Stimulated activated naive CD4-positive, alpha-beta T cell treated with Interleukin-2 at 50 U/mL for 16 hours (primary cell): ENCODE results near the gene PEX5.

Source experiments
- DNase-seq: peaks from one replicate; lab custom pipeline; 2025; lab: John Stamatoyannopoulos, UW

Gene PEX5

DNA sequence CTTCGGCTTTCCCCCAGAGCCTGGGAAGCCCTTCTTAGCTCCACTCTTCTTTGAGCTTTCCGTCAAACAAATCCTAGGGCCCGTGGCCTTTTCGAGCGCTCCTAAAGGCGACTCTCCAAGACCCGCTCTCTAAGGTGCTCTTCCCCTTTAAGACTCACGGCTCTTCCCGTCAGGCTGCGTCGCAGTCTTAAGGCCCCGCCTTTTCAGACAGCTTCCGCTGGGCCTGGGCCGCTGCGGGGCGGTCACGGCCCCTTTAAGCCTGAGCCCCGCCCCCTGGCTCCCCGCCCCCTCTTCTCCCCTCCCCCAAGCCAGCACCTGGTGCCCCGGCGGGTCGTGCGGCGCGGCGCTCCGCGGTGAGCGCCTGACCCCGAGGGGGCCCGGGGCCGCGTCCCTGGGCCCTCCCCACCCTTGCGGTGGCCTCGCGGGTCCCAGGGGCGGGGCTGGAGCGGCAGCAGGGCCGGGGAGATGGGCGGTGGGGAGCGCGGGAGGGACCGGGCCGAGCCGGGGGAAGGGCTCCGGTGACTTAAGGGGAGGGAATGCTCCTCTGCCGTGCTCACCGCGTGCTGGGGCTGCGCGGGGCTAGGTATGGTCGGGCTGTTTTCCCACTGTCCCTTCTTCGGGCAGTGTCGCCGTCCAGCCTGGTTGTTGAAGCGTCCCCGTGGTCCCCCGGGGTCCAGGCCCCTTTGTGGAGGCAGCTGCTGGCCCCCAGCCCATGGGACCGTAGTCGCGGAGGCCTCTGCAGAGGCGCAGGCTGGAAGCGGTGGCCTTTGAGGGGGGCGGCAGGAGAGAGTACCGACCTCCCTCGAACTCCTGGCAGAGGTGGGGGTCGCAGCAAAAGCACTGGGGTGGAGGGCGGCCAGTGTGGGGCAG lies at the start of gene PEX5:
PEX5 (plus strand) TSS at position 289 of the 870 bp plus-strand sequence. CDS start 692 bp downstream, outside the sequence.
- DNase-seq = peak; percentile 86

GRCh38 chr12:7141351-7142005 lies 48.0 kb upstream of the PEX5 start:
- no peak for DNase-seq

GRCh38 chr12:7142056-7142644 lies 47.3 kb upstream of the PEX5 start:
- DNase-seq = peak; percentile 48

DNA sequence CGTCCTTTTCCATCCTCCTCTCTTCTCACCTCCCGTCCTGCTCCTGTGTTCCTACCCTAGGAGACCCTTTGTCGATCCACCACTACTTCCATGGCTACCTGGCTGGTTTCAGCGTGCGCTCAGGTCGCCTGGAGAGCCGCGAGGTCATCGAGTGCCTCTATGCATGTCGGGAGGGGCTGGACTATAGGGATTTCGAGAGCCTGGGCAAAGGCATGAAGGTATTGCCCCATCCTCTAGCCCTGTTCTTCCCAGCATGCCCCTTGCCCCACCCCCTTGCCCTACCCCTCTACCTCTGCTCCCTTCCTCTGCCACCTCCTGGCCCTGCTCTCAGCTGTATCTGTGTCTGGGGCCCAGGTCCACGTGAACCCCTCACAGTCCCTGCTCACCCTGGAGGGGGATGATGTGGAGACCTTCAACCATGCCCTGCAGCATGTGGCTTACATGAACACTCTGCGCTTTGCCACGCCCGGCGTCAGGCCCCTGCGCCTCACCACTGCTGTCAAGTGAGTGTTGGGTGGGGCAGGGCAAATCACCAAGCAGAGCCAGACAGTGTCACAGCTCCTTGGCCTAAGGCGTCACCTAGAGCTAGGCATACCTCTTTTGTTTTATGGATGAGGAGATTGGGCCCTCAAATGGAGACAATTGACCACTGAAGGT lies 46.5 kb upstream of the PEX5 start:
- DNase-seq = no peak

DNA sequence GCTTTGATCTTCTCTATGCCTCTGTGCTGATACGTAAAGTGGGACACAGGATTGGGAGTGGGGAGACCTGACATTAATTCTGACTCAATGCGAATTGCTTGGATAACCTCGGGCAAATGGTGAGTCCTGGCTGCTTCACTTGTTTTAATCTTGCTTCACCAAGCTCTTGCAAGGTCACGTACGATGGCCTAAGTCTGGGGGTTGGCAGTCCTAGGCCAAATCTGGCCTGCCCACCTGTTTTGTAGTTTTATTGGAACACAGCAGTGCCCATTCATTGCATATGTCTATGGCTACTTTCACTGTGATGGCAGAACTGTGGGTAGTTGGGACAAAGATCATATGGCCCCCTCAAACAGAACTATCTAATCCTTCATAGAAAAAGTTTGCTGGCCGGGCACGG lies 45.9 kb upstream of the PEX5 start:
- no peak for DNase-seq

DNA sequence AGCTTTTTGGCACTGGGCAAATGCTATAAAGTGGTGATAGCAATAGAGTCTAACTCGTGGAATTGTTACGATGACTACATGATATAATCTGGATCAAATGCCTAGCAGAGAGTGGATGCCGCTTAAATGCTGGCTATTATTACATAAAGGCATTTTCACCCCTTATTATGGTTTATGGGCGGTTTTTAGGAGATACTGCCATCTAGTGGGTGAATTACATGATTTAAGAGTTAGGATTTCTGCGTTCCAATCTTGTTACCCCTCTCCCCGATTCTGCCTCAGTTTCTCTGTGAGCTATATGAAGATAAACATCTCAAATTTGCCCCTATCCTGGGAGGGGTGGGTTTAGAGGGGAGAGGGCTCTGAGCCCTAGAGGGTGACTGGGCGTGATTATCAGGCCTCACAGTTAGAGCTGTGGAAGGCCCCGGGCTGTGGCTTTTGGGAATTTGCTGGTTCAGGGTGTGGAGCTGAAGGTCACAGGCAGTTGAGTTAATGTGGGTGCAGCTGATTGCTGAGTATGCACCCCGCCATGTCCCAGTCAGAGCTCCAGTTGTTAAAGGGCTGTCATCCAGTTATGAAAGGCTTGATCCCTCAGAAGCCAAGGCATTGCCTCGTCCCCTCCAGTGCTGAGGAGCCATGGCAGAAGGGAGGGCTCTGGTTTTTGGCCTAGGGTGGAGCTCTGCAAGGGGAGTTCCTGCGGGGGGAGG lies 44.9 kb upstream of the PEX5 start:
- no peak for DNase-seq

- DNase-seq = no peak
Measured at GRCh38 chr12:7145671-7146070, 43.8 kb upstream of the PEX5 start.

DNA sequence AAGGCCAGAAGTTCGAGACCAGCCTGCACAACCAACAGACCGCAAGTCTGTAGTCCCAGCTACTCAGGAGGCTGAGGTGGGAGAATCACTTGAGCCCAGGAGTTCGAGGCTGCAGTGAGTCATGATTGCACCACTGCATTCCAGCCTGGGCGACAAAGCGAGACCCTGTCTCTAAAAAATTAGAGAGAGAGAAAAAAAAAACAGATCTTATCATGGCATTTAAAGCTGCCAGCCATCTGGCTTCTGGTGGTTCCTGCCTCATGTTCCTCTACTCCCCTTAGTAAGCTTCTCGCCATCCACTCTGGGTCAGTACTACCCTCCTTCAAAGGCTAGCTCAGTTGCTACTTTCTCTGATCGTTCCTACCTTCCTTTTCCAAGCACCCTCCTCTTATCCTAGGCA lies 43.3 kb upstream of the PEX5 start:
- no peak for DNase-seq

DNA sequence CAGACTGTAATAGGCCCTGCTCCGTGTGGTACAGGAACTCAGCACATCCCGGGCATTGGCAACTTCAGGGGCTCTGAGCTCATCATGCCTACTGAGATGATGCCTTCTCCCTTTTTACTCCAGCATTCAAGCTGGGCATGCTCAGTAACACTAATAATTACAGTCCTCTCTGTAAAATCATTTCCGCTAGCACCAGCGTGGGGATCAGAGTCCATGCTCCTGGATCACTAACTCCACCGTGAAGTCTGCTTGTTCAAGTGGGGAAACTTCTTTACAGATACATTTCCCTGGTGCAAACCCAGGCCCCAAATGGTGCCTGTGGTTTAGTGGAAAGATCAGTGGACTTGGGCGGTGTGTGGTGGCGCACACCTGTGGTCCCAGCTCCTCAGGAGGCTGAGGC lies 42.6 kb upstream of the PEX5 start:
- DNase-seq = no peak

GRCh38 chr12:7150356-7150755 lies 39.1 kb upstream of the PEX5 start:
- DNase-seq = no peak

- no peak for DNase-seq
Measured at GRCh38 chr12:7150841-7151240, 38.6 kb upstream of the PEX5 start.

DNA sequence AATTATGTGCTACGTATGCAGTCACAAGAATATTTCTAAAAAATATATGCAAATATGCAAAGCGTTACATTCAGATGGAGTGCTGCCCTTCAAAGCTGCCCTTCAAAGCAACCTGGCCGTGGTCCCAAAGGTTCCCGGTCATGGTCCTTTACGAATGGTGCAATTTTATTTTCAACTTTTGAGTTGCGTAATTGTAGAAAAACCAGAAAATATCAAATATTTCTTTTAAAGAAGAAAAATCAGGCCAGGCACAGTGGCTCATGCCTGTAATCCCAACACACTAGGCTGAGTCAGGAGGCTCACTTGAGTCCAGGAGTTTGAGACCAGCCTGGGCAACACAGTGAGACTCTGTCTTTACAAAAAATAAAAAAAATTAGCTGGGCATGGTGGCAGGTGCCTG lies 38.0 kb upstream of the PEX5 start:
- no peak for DNase-seq

- no peak for DNase-seq
Measured at GRCh38 chr12:7152818-7153217, 36.7 kb upstream of the PEX5 start.

GRCh38 chr12:7154042-7154441 lies 35.4 kb upstream of the PEX5 start:
- DNase-seq = no peak

DNA sequence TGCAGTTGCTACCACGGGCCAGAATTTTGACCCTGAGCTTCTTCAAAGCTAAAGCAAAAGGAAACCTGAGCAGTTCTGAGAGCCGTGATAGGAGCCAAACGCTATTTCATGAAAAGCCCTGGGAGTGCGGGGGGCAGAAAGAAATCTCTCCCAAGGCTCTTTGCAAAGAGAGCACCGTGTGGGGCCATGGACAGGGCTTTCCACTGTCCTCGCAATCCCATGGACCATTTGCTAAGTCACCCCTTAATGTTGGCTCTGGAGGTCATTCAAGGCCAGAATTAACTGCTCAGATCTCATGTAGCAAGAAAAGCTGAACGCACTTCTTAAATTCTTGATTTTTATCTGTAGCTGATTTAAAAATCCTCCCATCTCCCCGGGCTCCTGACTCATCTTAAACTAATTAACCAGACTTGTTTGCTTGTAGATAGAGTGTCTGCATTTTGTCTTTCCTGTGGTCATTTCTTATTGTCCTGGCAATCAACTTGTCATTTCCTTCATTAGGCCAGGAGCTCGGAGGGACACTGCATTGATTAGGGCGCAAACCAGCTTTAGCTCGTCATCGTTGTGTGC lies 34.5 kb upstream of the PEX5 start:
- DNase-seq = no peak

GRCh38 chr12:7155471-7156034 lies 33.9 kb upstream of the PEX5 start:
- DNase-seq = no peak

- no peak for DNase-seq
Measured at GRCh38 chr12:7156259-7157197, 33.0 kb upstream of the PEX5 start.

DNA sequence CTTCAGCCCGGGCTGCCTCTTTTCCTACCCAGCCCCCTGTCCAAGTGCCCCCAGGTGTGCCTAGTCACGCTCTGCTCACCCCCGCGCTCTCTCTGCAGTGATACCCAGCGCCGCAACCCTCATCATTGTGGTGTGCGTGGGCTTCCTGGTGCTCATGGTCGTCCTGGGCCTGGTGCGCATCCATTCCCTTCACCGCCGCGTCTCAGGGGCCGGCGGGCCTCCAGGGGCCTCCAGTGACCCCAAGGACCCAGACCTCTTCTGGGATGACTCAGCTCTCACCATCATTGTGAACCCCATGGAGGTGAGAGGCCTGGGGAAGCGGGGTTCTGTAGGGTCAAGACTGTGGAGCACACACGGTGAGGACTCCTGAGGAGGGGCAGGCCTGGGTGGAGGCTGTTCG lies 32.1 kb upstream of the PEX5 start:
- no peak for DNase-seq

DNA sequence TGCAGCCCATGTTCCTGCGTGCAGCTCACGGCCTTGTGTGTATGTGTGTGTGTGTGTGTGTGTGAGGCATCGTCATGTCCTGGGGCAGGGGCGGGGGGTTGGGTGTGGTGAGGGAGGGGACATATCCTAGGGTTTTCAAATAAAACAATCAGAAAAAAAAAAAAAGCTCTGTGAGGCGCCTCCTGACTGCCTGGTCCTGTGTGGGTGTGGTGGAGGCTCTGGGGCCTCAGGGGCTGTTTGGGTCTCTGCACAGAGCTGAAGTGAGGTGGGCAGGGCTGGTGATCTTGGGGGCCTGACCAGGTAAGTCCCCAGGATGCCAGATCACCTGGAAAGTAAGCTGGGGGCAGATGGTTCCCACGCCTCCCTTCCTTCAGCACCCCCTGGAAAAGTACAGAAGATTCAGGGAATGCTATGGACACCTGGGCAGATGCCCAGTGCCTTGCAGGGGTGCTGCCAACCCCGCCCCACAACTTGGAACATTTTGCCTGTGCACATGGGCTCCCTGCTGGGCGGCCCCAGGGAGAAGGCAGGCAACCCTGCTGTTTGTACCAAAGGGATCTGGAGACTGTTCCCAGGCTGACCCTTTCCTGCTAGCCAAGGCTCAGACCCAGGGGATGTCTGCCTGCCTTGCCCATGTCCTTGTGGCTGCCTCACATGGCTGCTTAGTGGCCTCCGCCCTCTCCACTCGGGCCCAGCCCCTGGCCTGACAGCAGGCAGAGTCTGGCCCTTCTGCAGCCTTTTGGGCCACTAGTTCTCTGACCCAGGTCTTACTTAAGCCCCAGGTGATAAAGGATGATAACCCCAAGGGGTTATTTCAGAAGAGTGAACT lies 30.5 kb upstream of the PEX5 start:
- DNase-seq = no peak
